Neural progenitor cell (in vitro differentiated cells): ENCODE measurements around the gene TOR1A.

Experiments used
- EZH2 ChIP-seq: fragments of 200-600 bp; sonication (generic); IDR thresholded peaks from 2 replicates; pipeline ENCODE4 v1.6.1; 2017; ENCODE audit warnings: antibody characterized with exemption, mild to moderate bottlenecking, moderate library complexity
- EZH2phosphoT487 ChIP-seq: fragments of 200-600 bp; sonication (generic); IDR thresholded peaks from 2 replicates; pipeline ENCODE4 v1.6.1; 2017; ENCODE audit warnings: antibody characterized with exemption
- TF ChIP-seq, protein P1 (sequence below): fragments of 200-600 bp; sonication (generic); IDR thresholded peaks from 2 replicates; pipeline ENCODE4 v1.5.1; 2017; ENCODE audit warnings: antibody characterized with exemption, mild to moderate bottlenecking

- TF ChIP-seq, protein P1, sequence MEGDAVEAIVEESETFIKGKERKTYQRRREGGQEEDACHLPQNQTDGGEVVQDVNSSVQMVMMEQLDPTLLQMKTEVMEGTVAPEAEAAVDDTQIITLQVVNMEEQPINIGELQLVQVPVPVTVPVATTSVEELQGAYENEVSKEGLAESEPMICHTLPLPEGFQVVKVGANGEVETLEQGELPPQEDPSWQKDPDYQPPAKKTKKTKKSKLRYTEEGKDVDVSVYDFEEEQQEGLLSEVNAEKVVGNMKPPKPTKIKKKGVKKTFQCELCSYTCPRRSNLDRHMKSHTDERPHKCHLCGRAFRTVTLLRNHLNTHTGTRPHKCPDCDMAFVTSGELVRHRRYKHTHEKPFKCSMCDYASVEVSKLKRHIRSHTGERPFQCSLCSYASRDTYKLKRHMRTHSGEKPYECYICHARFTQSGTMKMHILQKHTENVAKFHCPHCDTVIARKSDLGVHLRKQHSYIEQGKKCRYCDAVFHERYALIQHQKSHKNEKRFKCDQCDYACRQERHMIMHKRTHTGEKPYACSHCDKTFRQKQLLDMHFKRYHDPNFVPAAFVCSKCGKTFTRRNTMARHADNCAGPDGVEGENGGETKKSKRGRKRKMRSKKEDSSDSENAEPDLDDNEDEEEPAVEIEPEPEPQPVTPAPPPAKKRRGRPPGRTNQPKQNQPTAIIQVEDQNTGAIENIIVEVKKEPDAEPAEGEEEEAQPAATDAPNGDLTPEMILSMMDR, result no peak
- TF ChIP-seq EZH2 (no peak), EZH2phosphoT487 (no peak)
Measured at GRCh38 chr9:129775448-129775798, 48.5 kb downstream of the TOR1A start.
